Esophagus muscularis mucosa (tissue), 4 donors: Measurements from ENCODE around the gene CAPN1. TPM values are rescaled to one million over a fixed set of nuclear protein-coding genes. Genes with fewer than 3 reads are reported as not detected.

Source experiments
- DNase-seq: peaks from one replicate; pipeline ENCODE4 v3.0.0-alpha.2; 2017; ENCODE audit errors: extremely low spot score
- H3K27ac ChIP-seq, 4 donors: fragments of 200-600 bp; sonication (generic); replicated peaks in 1 of 4; 1 replicate in 3 of 4; 2 replicates in 1 of 4; pipeline ENCODE4 v1.5.1; 2016 to 2019; ENCODE audit warnings: mild to moderate bottlenecking in 1 of 4
- H3K27me3 ChIP-seq, 4 donors: fragments of 200-600 bp; sonication (generic); one replicate each; pipeline versions ENCODE4 v1.5.1 to v1.6.0; 2016 to 2019
- H3K36me3 ChIP-seq, 4 donors: fragments of 200-600 bp; sonication (generic); one replicate each; pipeline ENCODE4 v1.5.1; 2016 to 2019
- H3K4me1 ChIP-seq, 4 donors: fragments of 200-600 bp; sonication (generic); one replicate each; pipeline ENCODE4 v1.5.1; 2016 to 2019
- H3K4me3 ChIP-seq, 4 donors: fragments of 200-600 bp; sonication (generic); 1 replicate in 2 of 4; 2 replicates in 2 of 4; pipeline ENCODE4 v1.5.1; 2016 to 2019; ENCODE audit warnings: mild to moderate bottlenecking in 4 of 4, moderate library complexity in 1 of 4
- H3K9me3 ChIP-seq, 4 donors: fragments of 200-600 bp; sonication (generic); 1 replicate in 3 of 4; 2 replicates in 1 of 4; pipeline ENCODE4 v1.5.1; 2016 to 2019
- CTCF ChIP-seq, 3 experiments: fragments of 200-600 bp in 2 of 3; fragments of 450-650 bp in 1 of 3; sonication (generic) in 2 of 3; IDR thresholded peaks; one replicate each; pipeline ENCODE4 v1.5.1; 2017 to 2019; ENCODE audit warnings: antibody characterized with exemption in 3 of 3, mild to moderate bottlenecking in 2 of 3, moderate library complexity in 1 of 3
- EP300 ChIP-seq: sonication (generic); formaldehyde crosslinking; IDR thresholded peaks from one replicate; pipeline ENCODE4 v1.6.1; 2017; ENCODE audit warnings: antibody characterized with exemption
- POLR2A ChIP-seq: fragments of 450-650 bp; IDR thresholded peaks from one replicate; pipeline ENCODE4 v1.6.1; 2017; ENCODE audit warnings: antibody characterized with exemption, moderate library complexity, mild to moderate bottlenecking, low read depth
- POLR2AphosphoS5 ChIP-seq, 2 donors: sonication (generic); formaldehyde crosslinking; IDR thresholded peaks; one replicate each; pipeline ENCODE4 v1.6.1; 2017; ENCODE audit warnings: antibody characterized with exemption in 2 of 2
- WGBS: methylation state at CpG from one replicate; pipeline ENCODE4 v1.1.5; 2018; 5-methylcytosine and 5-hydroxymethylcytosine counted together
- intact Hi-C: fragments of 100-400 bp; cut with DNase I; formaldehyde crosslinking; loops from one replicate; pipeline ENCODE4 v1.15.1; 2023
- small RNA-seq, 3 donors: library from RNA; depleted of rRNA; stranded (forward); fragments of <200 nt; gene quantifications; one replicate each; pipeline ENCODE3, GENCODE V24; 2016
- total RNA-seq, 4 donors: library from RNA; depleted of rRNA; stranded (reverse); fragments of >200 nt; gene quantifications; one replicate each; pipeline versions ENCODE4 v1.1.0 to v1.2.1, GENCODE V29; 2016

The CAPN1 gene
- total RNA-seq, 4 donors from 2014 or later = 95.9 to 246 (median 167) TPM

GRCh38 chr11:65260756-65261590 lies 79.2 kb downstream of the CAPN1 start:
- Histone ChIP-seq H3K4me1 (peaks cover 8 to 26% (median 19%) of the 10 kb centered on the region in 4 donors), H3K27me3 (no peaks in the 10 kb centered on the region), H3K27ac (peak overlapping the region; percentile 85 to 90 (median 87)), H3K9me3 (no peaks in the 10 kb centered on the region), H3K4me3 (peak overlapping the region; percentile 60 to 68 (median 65)), H3K36me3 (peaks cover 0 to 5% (median 0%) of the 10 kb centered on the region in 4 donors)
- 66% methylated on average over 26 of the region's 26 CpGs for WGBS
- TF ChIP-seq POLR2A (no peak), EP300 (no peak), POLR2AphosphoS5 (IDR thresholded peaks at IDR 0.05) (no peak), CTCF (IDR thresholded peaks at IDR 0.05) (no peak)
- DNase-seq = no peak
- intact Hi-C loops = no loop called here

Small RNA genes lying within 50 kb of the gene (small RNA-seq; reads per million reads assigned to genes)
- 0 reads per million in 3 donors for gene HIGD1AP10
- gene PDCL2P2 = 0 reads per million in 3 donors
- gene RNU2-23P = 0.08 to 0.56 (median 0.17) reads per million in 3 donors

Other genes starting within 250 kb of the CAPN1 start
- gene GPHA2, start 246.0 kb upstream of the CAPN1 start, total RNA-seq = not detected
- not detected for gene MAJIN, start 209.8 kb upstream of the CAPN1 start, total RNA-seq
- gene BATF2, start 185.0 kb upstream of the CAPN1 start, total RNA-seq = 1 to 10 TPM in 3 of 4 donors, under 1 TPM in 1; 0.42 to 5.1 (median 3.1) TPM
- 100 to 1,000 TPM; 150 to 189 (median 172) TPM for gene ARL2, start 167.8 kb upstream of the CAPN1 start, total RNA-seq
- 10 to 100 TPM; 21.2 to 57.1 (median 33.1) TPM for gene SNX15, start 154.5 kb upstream of the CAPN1 start, total RNA-seq
- gene SAC3D1, start 140.7 kb upstream of the CAPN1 start, total RNA-seq = 10 to 100 TPM in 3 of 4 donors, 1 to 10 TPM in 1; 9.6 to 21.8 (median 13.1) TPM
- 10 to 100 TPM; 22.8 to 43.7 (median 31.0) TPM for gene NAALADL1, start 123.4 kb upstream of the CAPN1 start, total RNA-seq
- 1 to 10 TPM in 1 of 4 donors, under 1 TPM in 3; 0.33 to 1.1 (median 0.38) TPM for gene CDCA5, start 97.9 kb upstream of the CAPN1 start, total RNA-seq
- 10 to 100 TPM; 24.1 to 50.7 (median 43.7) TPM for gene ZFPL1, start 97.7 kb upstream of the CAPN1 start, total RNA-seq
- gene VPS51, start 85.7 kb upstream of the CAPN1 start, total RNA-seq = 100 to 1,000 TPM; 185 to 414 (median 237) TPM
- 10 to 100 TPM in 3 of 4 donors, 1 to 10 TPM in 1; 8.8 to 17.2 (median 12.1) TPM for gene TM7SF2, start 70.1 kb upstream of the CAPN1 start, total RNA-seq
- 10 to 100 TPM in 3 of 4 donors, 1 to 10 TPM in 1; 7.5 to 24.4 (median 18.0) TPM for gene ZNHIT2, start 64.2 kb upstream of the CAPN1 start, total RNA-seq
- 1,000 to 10,000 TPM in 1 of 4 donors, 100 to 1,000 TPM in 3; 465 to 1,081 (median 716) TPM for gene FAU, start 59.8 kb upstream of the CAPN1 start, total RNA-seq
- 100 to 1,000 TPM in 2 of 4 donors, 10 to 100 TPM in 2; 76.2 to 113 (median 91.5) TPM for gene MRPL49, start 59.6 kb upstream of the CAPN1 start, total RNA-seq
- gene SYVN1, start 47.4 kb upstream of the CAPN1 start, total RNA-seq = 10 to 100 TPM; 24.1 to 39.5 (median 27.5) TPM
- gene SPDYC, start 11.7 kb upstream of the CAPN1 start, total RNA-seq = not detected
- gene POLA2, start 80.0 kb downstream of the CAPN1 start, total RNA-seq = 10 to 100 TPM; 14.7 to 26.6 (median 17.3) TPM
- 10 to 100 TPM; 39.9 to 90.1 (median 54.4) TPM for gene CDC42EP2, start 132.9 kb downstream of the CAPN1 start, total RNA-seq
- 10 to 100 TPM; 40.3 to 60.6 (median 52.9) TPM for gene DPF2, start 151.9 kb downstream of the CAPN1 start, total RNA-seq
- under 1 TPM in 1 of 4 donors, not detected in 3; 0.19 TPM for gene TIGD3, start 172.8 kb downstream of the CAPN1 start, total RNA-seq
- gene SLC25A45, start 200.7 kb downstream of the CAPN1 start, total RNA-seq = 10 to 100 TPM in 1 of 4 donors, 1 to 10 TPM in 3; 4.6 to 11.3 (median 5.9) TPM
- gene FRMD8, start 204.7 kb downstream of the CAPN1 start, total RNA-seq = 10 to 100 TPM; 30.4 to 37.3 (median 34.7) TPM
- 100 to 1,000 TPM in 2 of 4 donors, 10 to 100 TPM in 2; 42.8 to 181 (median 96.0) TPM for gene NEAT1, start 240.9 kb downstream of the CAPN1 start, total RNA-seq